Daoy (cell line): ENCODE results near the gene SUSD3. TPM values are rescaled to one million over a fixed set of nuclear protein-coding genes. Genes with fewer than 3 reads are reported as not detected.
A peak's percentile ranks its signal among the peaks of the same experiment; 100 is the strongest.

Source experiments
- DNase-seq: peaks from one replicate; pipeline ENCODE4 v3.0.0-alpha.2; 2015; ENCODE audit warnings: low read depth
- total RNA-seq: library from RNA; depleted of rRNA; stranded (reverse); fragments of >200 nt; shearing (Covaris generic); gene quantifications from 2 replicates; pipeline ENCODE4 v1.2.3, GENCODE V29; 2014

The SUSD3 gene
- total RNA-seq, 1 experiment from 2014 or later: 0.40 TPM

DNA sequence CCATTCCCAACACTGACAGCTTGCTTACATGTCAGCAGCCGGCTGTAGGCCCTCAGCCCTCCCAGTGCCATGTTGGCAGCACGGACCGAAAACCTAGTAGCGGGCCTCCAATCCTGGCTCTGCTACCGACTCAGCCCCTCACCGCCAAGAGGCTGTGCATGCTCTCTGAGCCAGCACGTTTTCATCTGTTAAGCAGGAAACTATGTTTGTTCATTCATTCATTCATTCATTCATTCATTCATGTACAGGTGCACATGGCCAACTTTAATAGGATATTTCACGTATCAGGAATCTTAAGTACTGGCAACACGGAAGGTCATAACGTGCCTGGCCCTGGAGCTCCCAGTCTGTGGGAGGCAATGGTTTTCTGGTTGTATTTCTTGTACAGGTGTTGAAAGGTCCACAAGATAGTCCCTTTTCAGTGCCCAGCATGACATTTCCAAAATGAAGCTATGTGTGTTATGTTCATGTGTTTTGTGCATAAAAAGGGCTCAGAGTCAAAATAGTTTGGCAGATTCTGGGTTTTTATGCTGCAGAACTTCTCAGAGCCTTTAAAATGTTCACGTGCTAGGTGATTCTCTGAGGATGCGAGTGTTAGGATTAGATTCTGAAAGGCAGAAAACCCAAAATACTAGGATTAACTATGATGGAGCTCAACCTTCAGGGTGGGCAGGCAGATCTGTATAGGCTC is 17.7 kb downstream of the SUSD3 start:
- DNase-seq: no peak

DNA sequence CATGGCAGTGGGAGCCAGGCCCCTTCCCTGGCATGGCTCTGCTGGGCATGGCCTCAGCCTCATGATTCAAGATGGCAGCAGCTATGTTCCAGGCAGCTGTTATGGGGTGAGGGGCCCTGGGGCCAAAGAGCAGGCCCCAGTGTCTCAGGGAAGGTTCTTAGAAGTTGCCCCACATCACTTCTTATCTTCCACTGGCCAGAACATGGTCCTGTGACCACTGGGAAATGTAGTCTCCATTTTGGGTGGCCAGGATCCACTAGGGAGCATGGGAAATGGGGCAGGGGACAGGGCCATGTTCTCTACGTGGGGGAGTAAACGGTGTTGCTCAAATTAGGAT is 18.3 kb downstream of the SUSD3 start:
- DNase-seq: no peak

DNA sequence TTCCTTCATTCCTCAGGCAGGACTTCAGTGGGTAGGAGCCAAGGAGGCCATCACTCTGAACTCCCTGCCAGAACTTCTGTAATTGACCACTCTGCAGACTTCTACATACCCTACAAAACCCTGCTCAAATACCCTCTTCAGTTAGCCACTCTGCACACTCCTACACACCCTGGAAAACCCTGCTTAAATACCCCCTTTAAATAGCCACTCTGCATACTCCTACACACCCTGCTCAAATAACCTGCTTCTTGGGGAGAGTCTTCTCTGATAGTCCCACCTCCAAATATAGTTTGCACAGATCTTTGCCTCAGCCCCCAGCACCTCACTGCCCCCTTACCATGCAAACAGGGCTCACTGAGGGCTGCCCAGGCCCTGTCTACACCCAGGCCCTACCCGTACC is 18.9 kb downstream of the SUSD3 start:
- DNase-seq: no peak

- DNase-seq: no peak
These were observed 19.3 kb downstream of the SUSD3 start for GRCh38 chr9:93077811-93078210.

DNA sequence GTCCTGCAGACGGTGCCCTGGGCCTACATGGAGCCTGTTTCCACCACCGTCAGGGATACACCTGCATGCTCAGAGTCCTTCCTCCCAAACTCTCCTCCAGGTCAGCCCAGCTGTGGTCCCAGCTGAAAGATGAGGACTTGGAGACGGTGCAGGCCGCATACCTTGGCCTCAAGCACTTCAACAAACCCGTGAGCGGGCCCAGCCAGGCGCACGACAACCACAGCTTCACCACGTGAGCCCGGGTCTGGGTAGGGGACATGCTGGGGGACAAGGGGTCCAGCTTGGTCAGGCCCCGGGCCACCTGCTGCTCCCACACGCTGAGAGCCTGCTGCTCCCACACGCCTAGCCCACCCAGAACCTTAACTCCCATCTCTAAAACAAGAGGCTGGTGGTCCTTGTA is 20.9 kb downstream of the SUSD3 start:
- no peak for DNase-seq

DNA sequence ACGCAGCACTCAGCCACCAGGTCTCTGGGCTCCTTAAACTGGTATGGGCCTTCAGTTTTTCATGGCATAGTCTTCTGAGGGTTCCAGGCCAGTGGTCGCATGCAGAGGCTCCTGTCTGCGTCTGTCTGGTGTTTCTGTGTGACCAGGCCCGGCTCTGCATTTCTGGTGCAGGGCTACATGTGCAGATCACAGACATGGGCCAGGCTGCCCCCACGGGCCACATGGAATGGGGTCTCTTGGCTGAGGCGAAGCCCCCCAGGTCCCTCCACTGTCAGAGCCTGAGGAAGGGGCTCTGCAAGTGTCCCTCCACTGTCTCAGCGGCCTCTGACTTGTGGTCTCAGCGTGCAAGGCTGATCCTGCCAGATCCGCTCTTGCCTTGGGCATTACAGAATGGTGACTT is 21.9 kb downstream of the SUSD3 start:
- DNase-seq: no peak

GRCh38 chr9:93081081-93081529 is 22.6 kb downstream of the SUSD3 start:
- DNase-seq: no peak

DNA sequence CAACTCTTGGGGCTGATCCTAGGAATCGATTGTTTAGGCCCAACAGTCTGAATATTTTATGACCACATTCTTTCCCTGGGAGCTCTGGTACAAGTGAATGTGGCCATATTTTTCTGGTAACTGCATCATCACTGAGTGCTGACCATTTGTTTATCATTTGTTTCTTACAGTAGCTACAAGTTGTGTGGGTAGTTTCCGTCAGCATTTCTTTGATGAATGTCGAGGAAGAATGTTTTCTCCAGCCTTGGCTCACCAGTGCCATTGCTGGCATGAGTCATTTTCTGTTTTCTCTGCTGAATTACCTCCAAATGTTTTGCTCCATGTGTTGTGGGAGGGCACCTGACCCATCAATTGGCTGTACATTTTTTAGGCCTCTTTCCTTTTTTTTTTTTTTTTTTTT is 23.4 kb downstream of the SUSD3 start:
- DNase-seq: no peak

DNA sequence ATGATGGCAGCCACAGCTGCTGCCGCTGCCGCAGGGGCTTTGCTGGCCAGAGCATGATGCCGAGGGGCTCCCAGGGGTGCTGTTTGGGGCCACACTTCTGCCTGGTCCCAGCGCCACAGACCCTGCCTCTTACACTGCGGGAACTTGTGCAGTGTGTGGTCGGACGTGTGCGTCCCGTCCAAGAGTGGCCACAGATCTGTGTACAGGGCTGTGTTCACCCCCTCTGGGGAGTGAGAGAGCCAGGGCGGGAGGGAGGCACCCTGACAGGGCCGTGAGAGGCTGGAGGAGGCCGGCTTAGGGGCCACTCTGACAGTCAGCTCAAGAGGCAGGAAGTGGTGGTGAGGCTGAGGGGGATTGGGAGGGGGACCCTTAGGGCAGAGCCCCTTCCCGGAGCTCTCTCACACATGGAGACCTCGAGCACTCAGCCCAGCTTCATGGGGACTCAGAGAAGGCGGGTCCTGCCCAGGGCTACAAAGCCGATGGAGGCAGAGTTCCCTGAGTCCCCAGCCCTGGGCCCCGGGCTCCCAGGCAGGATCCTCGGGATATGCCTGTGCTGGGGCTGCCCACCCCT is 24.4 kb downstream of the SUSD3 start:
- DNase-seq: no peak

- DNase-seq: no peak
These were observed 25.3 kb downstream of the SUSD3 start for GRCh38 chr9:93083592-93084470.

DNA sequence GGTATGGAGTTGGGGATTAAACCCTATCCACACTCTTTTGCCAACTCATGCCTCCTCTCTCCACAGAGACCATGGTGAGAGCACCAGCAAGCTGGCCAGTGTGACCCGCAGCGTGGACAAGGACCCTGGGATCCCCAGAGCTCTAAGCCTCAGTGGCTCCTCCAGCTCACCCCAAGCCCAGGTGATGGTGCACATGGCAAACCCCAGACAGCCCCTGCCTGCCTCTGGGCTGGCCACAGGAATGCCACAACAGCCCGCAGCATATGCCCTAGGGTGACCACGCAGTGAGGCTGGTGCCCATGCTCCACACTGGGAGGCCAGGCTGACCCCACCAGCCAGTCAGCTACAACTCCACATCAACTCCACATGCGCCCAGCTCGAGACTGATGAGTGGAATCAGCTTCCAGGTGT is 26.0 kb downstream of the SUSD3 start:
- no peak for DNase-seq

DNA sequence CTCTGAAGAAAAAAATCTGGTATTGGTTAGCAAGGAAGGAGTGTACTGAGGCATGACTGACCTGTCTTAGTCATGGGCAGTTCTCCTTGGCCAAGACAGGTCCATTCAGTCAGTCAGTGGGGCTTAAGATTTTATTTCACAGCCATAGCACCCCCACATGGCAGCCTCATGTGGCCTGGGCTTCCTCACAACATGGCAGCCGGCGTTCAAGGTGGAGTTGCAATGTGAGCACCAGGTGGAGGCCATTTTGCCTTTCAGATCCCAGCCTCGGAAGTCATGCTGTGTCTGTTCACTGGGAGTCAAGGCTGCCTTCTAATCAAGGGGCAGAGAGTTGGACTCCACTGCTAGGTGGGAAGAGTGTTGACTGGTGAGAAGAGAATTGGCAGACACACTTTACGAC is 27.2 kb downstream of the SUSD3 start:
- no peak for DNase-seq

- no peak for DNase-seq
These were observed 28.1 kb downstream of the SUSD3 start for GRCh38 chr9:93086447-93087224.

GRCh38 chr9:93087971-93088655 is 29.6 kb downstream of the SUSD3 start:
- DNase-seq: no peak

GRCh38 chr9:93088656-93089015 is 30.1 kb downstream of the SUSD3 start:
- DNase-seq: no peak

DNA sequence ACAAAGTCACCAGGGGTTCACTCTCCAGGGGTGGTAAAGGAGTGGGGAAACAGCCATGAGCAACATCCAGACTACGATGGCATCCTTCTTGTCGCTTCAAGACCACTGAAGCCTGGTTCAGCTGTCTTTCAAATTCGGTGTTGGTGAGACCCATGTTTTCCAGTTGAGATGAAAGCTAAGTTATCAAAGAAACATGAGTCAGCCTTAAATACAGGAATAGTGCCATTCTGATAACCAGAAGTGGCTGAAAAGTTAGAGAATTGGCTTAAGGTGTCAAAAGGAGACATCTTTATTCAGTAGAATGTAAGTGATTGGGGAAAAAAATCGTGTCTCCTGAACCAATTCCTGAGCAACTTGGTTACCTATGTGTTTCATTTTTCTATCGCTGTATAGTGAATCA is 30.5 kb downstream of the SUSD3 start:
- DNase-seq: no peak

- no peak for DNase-seq
These were observed 31.0 kb downstream of the SUSD3 start for GRCh38 chr9:93089481-93089991.

GRCh38 chr9:93090091-93090655 is 31.7 kb downstream of the SUSD3 start:
- no peak for DNase-seq

GRCh38 chr9:93091056-93091452 is 32.6 kb downstream of the SUSD3 start:
- DNase-seq: no peak

- peak; percentile 69 for DNase-seq
These were observed 33.1 kb downstream of the SUSD3 start for GRCh38 chr9:93091453-93092081.
